G401 (cell line): ENCODE data around the gene FABP3. TPM values are rescaled to one million over a fixed set of nuclear protein-coding genes. Genes with fewer than 3 reads are reported as not detected.
A peak's percentile ranks its signal among the peaks of the same experiment; 100 is the strongest.

Experiments used
- DNase-seq: peaks from one replicate; pipeline ENCODE4 v3.0.0-alpha.2; 2015; ENCODE audit warnings: low spot score
- in situ Hi-C: cut with HindIII; loops from 2 replicates; pipeline ENCODE4 v1.10.0; 2016; ENCODE audit warnings: low sequenced_read_pairs, mixed read lengths
- total RNA-seq: library from RNA; depleted of rRNA; stranded (reverse); fragments of >200 nt; shearing (Covaris generic); gene quantifications from 2 replicates; pipeline ENCODE4 v1.2.3, GENCODE V29; 2014

FABP3 gene
- total RNA-seq, 1 experiment from 2014 or later, result not detected

DNA sequence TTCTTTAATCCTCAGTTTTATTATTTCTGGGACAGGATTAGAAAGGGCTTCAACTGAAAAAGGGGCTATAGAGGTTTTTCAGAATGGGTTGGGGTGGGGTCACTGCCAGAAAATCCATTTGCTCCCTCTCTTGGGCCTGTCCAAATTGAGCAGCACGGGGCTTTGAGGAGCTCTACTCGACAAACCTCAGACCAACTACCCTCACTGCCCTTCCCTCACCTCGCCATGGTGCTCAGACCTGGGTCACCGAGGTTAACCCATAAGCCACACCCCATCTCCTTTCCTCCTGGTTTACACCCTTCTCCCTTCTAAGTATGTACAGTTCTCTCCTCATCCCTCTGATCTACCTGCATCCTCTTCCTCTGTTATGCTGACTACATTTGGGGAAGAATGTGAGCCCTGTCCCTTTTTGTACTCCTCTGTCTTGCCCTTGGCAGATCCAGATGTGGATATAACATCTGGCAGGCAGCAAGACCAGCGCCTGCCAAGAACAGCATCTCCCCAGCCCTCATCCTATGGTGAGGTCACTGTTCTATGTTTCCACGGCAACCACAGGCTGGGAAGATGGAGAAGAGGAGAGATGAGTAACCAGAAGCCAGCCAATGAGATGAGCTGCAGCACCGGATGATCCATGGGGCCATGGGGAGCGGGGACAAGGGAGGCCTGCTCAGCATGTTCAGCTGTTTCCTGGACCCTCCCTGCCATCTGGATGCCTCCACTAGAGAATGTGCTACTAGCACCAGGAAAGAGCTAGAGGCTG is 3.7 kb upstream of the FABP3 start:
- in situ Hi-C loops, result no loop called here
- peak; percentile 84 for DNase-seq

DNA sequence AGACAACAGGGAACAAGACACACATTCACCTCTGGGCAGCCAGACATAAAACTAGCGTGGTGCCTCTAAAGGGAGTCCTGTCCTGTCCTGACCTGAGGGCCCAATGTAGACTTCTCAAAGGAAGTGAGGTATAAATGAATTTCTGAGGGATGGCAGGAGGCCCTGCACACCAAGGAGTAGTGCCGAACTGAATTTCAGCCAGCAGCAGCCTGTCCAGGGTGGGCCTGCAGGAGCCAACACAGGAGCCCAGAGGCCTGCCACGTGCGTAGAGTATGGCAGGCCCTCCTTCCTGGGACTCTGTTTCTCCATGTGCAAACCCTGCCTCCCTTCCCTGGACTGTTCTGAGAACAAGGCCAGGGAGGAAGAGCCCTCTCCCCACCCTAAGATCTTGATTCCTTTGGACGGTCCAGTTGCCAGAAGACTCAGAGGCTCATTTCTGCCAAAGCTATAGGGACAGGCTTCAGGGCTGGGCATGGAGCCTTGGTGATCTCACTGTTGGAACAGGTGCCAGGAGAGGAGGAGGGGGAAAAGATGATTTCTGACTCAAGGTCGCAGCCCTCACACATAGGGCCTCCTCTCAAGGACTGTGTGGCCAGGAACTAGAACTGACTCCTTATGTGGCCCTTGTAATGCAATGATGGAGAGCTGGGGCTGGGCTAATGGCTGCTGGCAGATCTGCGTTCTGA is 1.8 kb upstream of the FABP3 start:
- in situ Hi-C loops, result no loop called here
- peak; percentile 71 for DNase-seq

DNA sequence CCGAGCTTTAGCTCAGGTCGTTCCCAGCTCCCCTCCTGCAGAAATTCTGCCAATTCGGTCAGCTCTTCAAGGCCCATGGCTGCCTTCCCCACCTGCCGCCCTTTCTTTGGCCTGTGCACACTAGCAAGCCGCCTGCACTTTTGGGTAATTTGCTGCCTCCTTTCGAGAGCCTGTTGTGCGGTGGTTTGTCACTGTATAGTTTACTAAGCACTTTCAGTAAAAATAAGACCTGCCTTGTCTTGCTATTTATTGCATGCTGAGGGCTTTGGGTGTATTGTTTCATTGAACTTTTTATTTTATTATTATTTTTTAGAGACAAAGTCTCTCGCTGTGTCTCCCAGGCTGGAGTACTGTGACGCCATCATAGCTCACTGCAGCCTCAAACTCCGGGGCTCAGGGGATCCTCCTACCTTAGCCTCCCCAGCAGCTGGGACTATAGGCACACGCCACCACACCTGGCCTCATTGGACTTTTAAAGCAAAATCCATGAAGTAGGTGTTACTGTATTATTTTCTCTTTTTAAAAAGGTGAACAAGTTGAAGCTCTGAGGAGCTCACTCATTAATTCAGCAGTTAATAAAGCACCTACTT is 1.1 kb upstream of the FABP3 start:
- no peak for DNase-seq
- in situ Hi-C loops, result no loop called here

DNA sequence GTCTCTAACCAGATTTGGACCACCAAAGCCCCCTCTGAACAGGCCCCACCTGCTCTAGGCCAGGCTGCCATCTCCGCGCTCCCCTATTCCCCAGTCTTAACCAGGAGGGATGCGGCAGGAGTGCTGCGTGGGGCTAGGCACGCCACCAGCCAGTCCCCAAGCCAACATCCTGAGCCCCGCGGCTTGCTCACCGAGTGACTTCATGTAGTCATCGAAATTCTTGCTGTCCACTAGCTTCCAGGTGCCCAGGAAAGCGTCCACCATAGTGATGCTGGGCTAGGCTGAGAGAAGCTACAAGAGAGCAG is 173 bp downstream of the FABP3 start:
- peak; percentile 75 for DNase-seq
- in situ Hi-C loops, result no loop called here

DNA sequence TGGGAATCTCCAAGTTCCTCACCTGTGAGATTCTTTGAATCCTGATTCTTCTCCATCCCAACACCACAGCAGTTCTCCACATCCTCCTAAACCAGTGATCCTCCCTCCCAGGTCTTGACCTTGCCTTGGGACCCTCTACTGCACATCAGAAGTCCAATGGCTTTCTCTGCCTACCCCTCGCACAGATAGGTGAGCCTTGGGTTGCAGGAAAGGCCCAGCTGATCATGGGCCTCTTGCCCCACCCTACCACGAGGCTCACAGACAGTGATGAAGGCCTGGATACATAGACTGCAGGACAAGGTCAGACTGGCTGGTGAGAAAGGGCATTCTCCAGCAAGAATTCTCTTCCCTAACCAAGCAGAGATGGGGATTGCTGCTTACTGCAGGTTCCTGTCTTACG is 825 bp downstream of the FABP3 start:
- in situ Hi-C loops, result no loop called here
- peak; percentile 59 for DNase-seq

DNA sequence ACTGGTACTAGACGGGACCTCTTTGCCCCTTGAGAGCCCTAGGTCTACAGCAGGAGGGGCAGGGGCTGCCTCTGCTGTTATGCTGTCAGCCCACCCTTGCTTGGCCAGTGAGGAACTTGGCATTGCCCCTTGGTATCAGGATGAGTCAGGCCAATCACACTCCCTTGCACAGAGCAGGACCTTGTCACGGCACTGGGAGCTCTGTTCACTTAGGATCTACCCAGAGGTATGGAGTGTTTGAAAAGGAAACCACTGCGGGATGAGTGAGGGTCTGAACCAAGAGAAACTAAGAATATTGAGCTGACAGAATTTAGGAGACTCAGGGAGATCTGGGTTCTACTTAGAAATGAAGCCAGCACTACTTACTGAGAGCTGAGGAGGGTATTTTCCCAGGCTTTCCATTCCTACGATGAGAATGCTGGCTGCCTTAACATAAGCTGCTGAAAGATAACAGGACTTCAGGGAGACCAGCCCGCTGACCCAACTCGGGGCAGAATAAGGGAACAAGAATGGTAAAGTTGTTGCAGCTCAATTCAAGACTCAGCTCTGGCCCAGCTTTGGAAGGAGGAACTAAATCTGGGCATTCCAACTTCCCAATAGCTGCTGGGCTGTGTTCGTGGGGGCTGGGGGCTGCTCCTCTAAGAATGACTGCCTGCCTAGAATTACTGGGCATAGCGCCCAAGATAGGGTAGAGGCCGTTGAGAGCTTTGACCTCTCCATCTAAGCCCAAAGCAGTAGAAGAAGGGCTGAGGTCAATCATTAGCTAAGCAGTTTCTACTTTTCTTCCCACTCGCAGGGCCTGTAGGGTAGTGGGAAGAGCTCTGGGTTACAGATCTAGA is 1.5 kb downstream of the FABP3 start:
- DNase-seq, result peak; percentile 26
- in situ Hi-C loops, result no loop called here

DNA sequence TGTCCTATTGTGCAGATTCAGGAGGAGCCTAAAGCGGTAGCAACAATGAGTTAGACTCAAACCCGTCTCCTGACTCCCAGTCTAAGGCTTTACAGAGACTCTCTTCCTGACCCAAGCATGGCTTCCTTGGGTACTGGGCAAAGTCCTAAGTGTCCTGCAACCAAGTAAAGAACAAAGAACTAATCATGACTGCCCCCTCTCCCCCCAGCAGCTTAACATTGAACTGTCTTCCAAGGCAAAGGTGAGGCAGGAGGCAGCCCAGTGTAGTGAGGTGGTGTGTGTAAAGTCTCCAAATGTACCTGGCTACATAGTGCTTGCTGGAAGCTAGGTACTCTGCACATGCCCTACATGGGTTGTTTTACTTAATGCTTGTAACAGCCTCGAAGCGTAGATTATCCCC is 2.3 kb downstream of the FABP3 start:
- in situ Hi-C loops, result no loop called here
- DNase-seq, result peak; percentile 11

DNA sequence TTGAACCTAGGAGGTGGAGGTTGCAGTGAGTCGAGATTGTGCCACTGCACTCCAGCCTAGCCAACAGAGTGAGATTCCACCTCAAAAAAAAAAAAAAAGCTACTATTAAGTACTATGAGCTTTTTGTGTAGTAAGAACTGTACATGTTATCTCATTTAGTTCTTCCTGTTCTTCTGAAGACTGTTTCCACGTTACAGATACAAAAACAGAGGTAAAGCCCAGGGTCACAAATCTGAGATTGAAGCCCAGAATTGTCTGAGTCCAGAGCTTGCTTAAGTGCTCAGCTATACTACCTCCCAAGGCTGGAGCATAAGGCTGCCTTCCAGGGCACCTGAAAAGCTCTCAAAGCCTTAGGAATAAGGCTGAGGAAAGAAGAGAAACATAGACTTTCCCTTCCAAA is 2.9 kb downstream of the FABP3 start:
- in situ Hi-C loops, result no loop called here

DNA sequence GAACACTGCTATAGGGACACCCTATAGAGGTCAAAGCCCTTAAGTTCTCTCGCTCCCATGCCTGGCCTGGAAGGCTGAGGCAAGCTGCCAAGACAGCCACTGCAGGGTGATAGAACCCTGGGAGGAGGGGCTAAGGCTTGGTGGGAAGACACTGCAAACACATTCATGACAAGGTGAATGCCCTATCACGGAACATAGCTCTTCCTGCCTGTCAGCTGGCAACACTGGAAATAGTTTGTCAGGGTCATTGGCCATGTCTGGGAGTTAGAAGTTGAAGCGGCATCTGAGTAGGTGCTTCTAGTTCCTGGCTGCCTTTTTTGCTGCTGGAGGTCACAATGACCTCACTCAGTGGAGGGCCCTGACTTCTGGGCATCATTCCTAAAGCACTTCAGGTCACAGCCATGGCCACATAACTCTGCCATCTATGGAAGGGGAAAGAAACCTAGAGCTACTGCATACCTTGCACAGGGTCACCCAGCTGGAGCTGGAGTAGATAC is 4.2 kb downstream of the FABP3 start:
- in situ Hi-C loops, result no loop called here
- peak; percentile 13 for DNase-seq

More for the DNA sequence above, 2.9 kb downstream of the FABP3 start:
- DNase-seq, result no peak

DNA sequence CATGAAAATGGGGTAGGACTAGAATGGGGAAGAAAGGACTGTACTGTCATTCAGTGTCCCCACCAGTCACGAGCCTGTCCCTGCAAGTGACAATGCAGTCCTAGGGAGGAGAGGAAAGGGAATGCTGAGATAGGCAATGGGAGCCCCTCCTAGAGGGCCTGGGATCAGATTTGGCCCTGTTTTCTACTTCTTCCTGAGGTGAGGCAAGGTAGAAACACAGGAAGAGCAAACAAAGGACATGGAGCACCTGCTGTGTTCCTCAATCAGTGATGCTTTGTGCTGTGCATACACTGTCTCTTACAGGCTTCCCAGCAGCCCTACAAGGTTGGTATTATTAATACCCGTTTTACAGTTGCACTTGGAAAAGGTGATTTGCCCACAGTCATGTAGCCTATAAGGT is 6.1 kb downstream of the FABP3 start:
- DNase-seq, result no peak
- in situ Hi-C loops, result no loop called here

DNA sequence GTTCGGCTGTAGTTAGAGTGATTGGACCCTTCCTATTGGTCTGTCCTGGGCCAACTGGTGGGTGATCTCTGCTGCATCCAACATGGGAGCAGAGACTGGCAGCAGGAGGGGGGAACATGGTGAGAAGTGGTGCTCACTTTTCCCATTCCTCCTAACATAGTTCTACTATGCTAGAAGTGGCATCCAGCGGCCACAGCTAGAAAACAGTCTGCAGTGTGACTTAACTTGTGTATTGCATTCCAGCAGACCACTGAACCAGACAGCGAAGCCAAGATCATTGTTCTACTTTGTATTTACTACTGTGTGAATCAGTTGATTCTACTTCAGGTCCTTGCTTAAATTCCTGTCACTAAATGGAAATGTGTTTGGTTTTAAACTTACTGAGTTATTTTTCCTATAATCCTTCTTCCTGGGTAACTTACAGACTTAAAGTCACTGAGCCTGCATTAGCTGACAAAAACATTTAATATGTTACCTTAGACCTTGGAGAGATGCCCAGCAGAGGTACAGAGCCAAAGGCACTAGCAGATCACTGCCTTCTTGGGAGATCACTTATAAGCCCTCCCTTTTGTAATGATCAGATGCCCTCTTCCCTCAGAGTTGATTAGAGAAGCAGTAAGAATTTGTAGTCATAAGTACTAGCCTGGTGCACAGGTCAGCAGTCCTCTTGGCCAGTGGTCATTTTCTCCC is 8.2 kb downstream of the FABP3 start:
- DNase-seq, result no peak
- in situ Hi-C loops, result no loop called here

DNA sequence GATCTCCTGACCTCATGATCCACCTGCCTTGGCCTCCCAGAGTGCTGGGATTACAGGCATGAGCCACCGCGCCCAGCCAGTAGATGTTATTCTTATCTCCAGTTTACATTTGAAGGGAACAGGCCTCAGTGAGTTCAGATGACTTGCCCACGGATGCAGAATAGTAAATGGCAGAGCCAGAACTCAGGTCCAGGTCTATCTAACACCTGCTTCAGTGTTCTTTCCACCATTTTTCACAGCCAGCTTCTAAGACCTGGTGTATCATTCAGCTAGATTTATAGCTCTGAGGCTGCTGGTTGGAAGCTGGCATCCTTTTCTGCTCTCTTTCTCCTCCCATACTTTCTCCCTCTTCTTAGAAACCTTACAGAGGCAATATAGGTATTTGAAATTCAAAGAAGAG is 10.8 kb downstream of the FABP3 start:
- in situ Hi-C loops, result no loop called here
- DNase-seq, result no peak

DNA sequence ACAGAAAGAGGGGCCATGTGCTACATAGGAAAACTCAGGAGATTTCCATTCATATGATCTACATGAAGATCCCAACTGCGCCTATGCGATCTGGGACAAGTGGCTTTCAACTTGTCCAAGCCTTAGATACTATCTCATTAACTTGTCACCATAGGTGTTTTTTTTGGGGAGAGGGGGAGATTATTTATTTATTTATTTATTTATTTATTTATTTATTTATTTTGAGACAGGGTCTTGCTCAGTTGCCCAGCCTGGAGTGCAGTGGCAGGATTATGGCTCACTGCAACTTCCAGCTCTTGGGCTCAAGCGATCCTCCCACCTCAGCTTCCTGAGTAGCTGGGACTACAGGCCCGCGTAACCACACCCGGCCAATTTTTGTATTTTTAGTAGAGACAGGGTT is 11.3 kb downstream of the FABP3 start:
- in situ Hi-C loops, result no loop called here
- no peak for DNase-seq

DNA sequence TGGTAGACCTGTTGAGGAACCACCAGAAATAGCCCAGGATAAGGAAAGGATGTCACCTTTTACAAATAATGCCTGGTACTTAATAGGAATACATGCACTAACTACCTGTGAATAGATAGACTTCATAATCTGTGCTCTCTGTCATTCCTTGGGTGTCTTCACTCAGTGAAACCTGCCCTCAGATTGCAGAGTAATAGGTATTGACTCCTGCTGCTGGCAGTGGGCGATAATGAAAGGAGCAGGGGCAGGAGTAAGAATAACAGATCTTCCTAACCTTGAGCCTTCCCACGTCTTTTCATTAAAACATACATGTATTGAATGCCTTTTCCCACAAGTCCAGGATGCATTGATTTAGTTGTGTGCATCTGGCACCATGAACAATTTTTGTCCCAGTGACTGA is 16.4 kb downstream of the FABP3 start:
- in situ Hi-C loops, result no loop called here
- DNase-seq, result no peak

DNA sequence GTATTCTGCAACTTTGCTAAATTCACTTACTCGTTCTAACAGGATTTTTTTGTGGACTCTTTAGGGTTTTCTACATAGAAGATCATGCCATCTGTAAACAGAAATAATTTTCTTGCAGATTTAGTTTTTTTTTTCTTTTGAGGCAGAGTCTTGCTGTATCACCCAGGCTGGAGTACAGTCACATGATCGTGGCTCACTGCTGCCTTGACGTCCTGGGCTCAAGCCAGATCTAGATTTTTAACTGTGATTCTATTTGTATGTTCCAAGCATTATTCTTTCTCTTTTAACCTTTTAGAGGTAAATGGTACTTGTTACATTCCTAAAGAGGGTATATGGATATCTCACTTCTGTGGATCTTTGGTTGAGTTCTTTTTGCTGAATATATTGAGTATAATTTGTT is 18.6 kb downstream of the FABP3 start:
- in situ Hi-C loops, result no loop called here
- peak; percentile 14 for DNase-seq

DNA sequence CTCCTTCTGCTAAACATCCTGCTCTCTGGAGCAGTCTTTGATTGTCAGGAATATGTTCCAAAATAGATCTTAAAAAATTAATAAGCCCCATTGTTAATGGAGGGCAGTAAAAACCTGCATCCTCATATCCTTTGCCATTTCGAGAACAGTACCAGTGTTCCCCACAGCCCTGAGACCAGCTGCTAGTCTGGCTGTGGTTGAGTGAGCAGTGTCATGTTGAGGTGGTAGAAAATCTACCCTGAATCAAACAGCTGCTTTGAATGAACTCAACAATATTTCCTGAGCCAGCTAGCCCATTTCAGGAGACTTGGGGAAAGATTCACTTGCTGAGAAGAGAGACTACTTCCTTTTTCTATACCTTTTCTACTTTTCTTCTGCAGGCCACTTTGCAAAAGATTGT is 24.4 kb downstream of the FABP3 start:
- DNase-seq, result no peak
- in situ Hi-C loops, result no loop called here

DNA sequence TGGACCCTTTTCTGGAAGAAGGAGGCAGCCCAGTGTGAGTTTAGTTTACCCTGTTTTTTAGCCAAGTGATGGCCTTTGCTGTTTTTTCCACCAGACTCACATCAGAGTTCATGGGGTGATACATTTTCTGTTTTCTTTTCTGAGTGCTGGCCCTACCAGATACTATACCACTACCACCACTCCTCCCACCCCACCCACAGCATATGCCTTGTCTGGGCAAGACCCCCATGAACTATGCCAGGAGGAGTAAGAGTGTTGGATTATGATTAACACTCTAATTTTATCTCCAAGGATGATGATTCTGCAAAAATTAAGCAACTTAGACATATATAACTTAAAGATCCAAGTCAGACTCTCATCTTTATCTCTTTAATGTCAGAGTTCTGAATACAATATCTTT is 26.1 kb downstream of the FABP3 start:
- in situ Hi-C loops, result no loop called here
- no peak for DNase-seq

DNA sequence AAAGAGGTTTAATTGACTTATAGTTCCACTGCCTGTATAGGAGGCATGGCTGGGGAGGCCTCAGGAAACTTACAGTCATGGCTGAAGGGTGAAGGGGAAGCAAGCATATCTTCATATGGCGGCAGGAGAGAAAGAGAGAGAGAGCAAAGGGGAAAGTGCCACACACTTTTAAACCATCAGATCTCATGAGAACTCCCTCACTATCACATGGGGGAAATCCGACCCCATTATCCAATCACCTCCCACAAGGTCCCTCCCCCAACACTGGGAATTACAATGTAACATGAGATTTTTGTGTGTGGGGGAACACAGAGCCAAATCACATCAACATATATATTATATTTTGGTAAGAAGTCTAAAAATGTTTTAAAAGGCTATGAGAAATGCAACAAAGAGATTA is 27.2 kb downstream of the FABP3 start:
- in situ Hi-C loops, result no loop called here
- no peak for DNase-seq

DNA sequence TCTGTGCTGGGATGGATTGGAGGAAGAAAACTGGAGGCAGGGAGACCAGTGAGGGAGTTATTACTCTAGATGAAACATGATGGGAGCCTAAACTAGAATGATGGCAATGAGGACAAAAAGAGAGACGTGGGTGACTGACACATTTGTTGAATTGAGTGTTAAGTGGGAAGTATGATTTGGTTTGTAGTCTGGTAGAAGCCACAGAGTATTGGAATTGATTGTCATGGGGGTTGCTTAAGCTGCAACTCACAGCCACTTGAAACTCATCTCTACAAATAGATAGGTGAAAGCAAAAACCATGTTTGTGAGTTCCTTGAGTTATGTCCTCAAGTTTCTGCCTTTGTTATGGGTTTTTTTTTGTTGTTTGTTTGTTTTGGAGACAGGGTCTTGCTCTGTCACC is 28.4 kb downstream of the FABP3 start:
- in situ Hi-C loops, result no loop called here

More for the DNA sequence above, 28.4 kb downstream of the FABP3 start:
- no peak for DNase-seq
